T-helper 17 cell (primary cell): ENCODE measurements around the gene CDC42SE1. TPM values are rescaled to one million over a fixed set of nuclear protein-coding genes. Genes with fewer than 3 reads are reported as not detected.
"Not testable (repeated sequence)": the region's sequence is repeated elsewhere in the genome, so short reads cannot be mapped to it uniquely, and the experiment has no call there.

Source experiments
- ATAC-seq: fragments of 150-1000 bp; cut with Tn5 transposase; 2 replicates; pipeline ENCODE4 v1.10.0; 2021; ENCODE audit warnings: mild to moderate bottlenecking, moderate library complexity
- DNase-seq, 3 donors: peaks; one replicate each; pipeline versions ENCODE4 v3.0.0 to v3.0.0-alpha.2; 2020 to 2021
- H3K9me3 ChIP-seq: one replicate; pipeline ENCODE4 v1.7.0; 2013; ENCODE audit warnings: low read length, mild to moderate bottlenecking; ENCODE audit not compliant: control insufficient read depth, poor library complexity, severe bottlenecking
- H3K27ac Mint-ChIP-seq: one replicate; pipeline ENCODE4 v1.8.0; 2022; ENCODE audit warnings: mild to moderate bottlenecking, moderate library complexity, mixed read lengths
- H3K27me3 Mint-ChIP-seq: one replicate; pipeline ENCODE4 v1.8.0; 2022; ENCODE audit warnings: mixed read lengths
- H3K36me3 Mint-ChIP-seq: one replicate; pipeline ENCODE4 v1.8.0; 2022; ENCODE audit warnings: low read depth, mixed read lengths
- H3K4me1 Mint-ChIP-seq: one replicate; pipeline ENCODE4 v1.8.0; 2022; ENCODE audit warnings: mild to moderate bottlenecking, mixed read lengths
- H3K4me3 Mint-ChIP-seq: one replicate; pipeline ENCODE4 v1.8.0; 2022; ENCODE audit warnings: mild to moderate bottlenecking, moderate library complexity, mixed read lengths
- total RNA-seq, 4 donors: library from RNA in 2 of 4; stranded (reverse) in 2 of 4; gene quantifications; one replicate each; pipeline ENCODE4 v1.2.3 and lab custom pipeline; 2022 to 2026

The CDC42SE1 gene
- 100 to 1,000 TPM; 375 to 433 TPM for total RNA-seq
- 866 to 883 reads per million in 2 donors for total RNA-seq (lab: John Stamatoyannopoulos, UW)

DNA sequence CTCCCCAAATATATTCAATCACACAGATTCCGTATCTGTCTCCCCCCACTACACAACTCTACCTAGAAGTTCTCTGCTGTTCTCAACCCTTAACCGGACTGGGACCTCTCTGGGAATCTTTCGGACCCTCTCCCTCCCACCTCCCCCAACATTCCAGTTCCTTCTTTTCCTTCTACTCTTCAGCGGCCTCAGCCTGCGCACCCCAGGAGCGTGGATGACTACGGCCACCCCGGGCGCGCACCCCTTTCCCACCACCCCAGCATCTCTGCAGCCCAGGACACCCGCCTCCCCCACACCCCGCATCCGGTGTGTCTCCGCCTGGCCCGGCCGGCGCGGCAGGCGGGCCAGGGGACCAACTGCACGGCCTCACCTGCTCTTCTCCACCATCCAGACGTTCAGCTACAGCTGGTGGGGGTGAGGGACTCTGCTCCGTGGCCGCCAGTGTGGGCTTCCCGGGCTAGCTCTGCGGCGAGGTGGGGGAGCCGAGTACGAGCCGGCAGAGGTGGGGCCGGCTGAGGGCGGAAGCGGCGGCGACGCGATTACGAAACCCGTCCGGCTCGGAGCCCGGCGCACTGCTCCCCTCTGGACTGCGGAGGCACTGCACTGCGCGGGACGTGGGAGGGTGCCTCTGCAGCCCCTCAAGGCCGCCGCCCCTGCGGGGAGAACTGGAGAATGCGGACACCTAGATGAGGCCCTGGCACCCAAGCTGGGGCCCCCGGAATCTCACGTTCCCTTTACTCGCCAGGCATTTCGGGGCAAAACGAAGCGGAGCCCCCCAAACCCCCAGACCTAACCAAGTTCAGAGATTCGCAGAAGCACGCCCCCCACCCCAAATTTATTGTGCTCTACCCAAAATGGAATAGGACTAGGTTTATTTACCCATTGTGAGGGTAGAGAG lies at the start of gene CDC42SE1:
Gene CDC42SE1 (minus strand): TSS at position 514 of the 898 bp plus-strand sequence. CDS start 3,892 bp downstream, outside the sequence.
- Mint-ChIP-seq H3K4me1 (peaks cover 53% of the 10 kb centered on the region), H3K36me3 (peaks cover 27% of the 10 kb centered on the region), H3K27me3 (no peaks in the 10 kb centered on the region), H3K27ac (peak within 1 kb of the TSS; percentile 99), H3K4me3 (peak within 1 kb of the TSS; percentile 98)
- no peaks in the 10 kb centered on the region for H3K9me3 ChIP-seq
- DNase-seq (peak; percentile 76 to 78 (median 76)), ATAC-seq (peak; percentile 82)

GRCh38 chr1:151108331-151108730 lies 48.9 kb upstream of the CDC42SE1 start:
- H3K9me3 ChIP-seq, result no peaks in the 10 kb centered on the region
- peaks cover 2% of the 10 kb centered on the region for H3K4me1 Mint-ChIP-seq
- ATAC-seq (no peak), DNase-seq (no peak)
- no peaks in the 10 kb centered on the region for H3K36me3 Mint-ChIP-seq
- peak overlapping the region; percentile 27 for H3K27ac Mint-ChIP-seq
- H3K4me3 Mint-ChIP-seq, result no peak overlapping the region
- no peaks in the 10 kb centered on the region for H3K27me3 Mint-ChIP-seq

DNA sequence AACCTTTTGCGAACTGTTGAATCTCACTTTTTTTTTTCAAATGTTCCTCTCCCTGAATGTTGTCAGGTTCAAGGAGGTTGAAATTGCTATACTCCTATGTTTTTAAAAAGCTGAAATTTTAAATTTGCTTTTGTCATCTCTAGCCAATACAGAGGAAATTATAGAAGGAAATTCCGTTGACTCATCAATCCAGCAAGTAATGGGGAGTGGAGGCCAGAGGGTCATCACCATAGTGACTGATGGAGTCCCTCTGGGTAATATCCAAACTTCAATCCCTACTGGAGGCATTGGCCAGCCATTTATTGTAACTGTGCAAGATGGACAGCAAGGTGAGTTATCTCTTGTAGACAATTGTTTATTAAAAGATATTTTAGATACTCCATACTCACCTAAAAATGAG lies 47.5 kb upstream of the CDC42SE1 start:
- Mint-ChIP-seq H3K4me3 (no peak overlapping the region), H3K27me3 (no peaks in the 10 kb centered on the region), H3K4me1 (peaks cover 2% of the 10 kb centered on the region), H3K27ac (no peak overlapping the region), H3K36me3 (no peaks in the 10 kb centered on the region)
- H3K9me3 ChIP-seq, result no peaks in the 10 kb centered on the region
- ATAC-seq (no peak), DNase-seq (no peak)

DNA sequence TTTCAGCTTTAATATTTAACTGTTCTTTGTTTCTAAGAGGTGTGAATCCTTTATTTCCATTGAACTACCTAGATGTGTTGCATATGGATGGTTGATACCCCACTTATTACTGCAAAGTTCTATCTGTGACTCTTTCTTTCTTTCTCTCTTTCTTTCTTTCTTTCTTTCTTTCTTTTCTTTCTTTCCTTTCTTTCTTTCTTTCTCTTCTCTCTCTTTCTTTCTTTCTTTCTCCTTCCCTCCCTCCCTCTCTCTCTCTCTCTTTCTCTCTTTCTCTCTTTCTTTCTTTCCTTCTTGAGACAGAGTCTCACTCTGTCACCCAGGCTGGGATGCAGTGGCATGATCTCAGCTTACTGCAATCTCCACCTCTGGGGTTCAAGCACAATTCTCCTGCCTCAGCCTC lies 45.2 kb upstream of the CDC42SE1 start:
- H3K4me3 Mint-ChIP-seq, result no peak overlapping the region
- no peaks in the 10 kb centered on the region for H3K36me3 Mint-ChIP-seq
- H3K4me1 Mint-ChIP-seq, result peaks cover 2% of the 10 kb centered on the region
- no peak overlapping the region for H3K27ac Mint-ChIP-seq
- DNase-seq (no peak), ATAC-seq (no peak)
- no peaks in the 10 kb centered on the region for H3K9me3 ChIP-seq
- no peaks in the 10 kb centered on the region for H3K27me3 Mint-ChIP-seq

DNA sequence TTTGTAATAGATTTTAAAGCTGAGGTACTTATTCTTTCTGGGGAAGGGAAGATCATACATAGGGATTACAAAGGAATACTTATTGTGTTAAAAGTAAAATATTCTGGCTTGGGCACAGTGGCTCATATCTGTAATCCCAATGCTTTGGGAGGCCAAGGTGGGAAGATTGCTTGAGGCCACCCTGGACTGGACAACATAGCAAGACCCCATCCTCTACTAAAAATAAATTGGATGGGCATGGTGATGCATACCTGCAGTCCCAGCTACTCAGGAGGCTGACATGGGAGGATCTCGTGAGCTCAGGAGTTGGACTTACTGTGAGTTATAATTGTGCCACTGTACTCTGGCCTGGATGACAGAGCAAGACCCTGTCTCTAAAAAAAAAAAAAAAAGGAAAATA lies 38.7 kb upstream of the CDC42SE1 start:
- Mint-ChIP-seq H3K27ac (no peak overlapping the region), H3K27me3 (no peaks in the 10 kb centered on the region), H3K4me3 (no peak overlapping the region), H3K36me3 (peaks cover 2% of the 10 kb centered on the region), H3K4me1 (peaks cover 2% of the 10 kb centered on the region)
- DNase-seq (no peak), ATAC-seq (no peak)
- H3K9me3 ChIP-seq, result no peaks in the 10 kb centered on the region

DNA sequence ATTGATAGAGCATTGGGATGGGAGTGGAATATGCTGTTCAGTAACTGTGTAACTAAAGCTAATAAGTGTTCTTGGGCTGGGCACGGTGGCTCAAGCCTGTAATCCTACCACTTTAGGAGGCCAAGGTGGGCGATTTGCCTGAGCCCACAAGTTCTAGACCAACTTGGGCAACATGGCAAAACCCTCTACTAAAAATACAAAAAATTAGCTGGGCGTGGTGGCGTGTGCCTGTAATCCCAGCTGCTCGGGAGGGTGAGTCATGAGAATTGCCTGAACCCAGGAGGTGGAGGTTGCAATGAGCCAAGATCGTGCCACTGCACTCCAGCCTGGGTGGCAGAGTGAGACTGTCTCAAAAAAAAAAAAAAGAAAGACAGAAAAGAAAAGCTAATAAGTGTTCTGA lies 38.0 kb upstream of the CDC42SE1 start:
- H3K27ac Mint-ChIP-seq, H3K36me3 Mint-ChIP-seq, H3K4me3 Mint-ChIP-seq, ATAC-seq, H3K4me1 Mint-ChIP-seq, H3K27me3 Mint-ChIP-seq, DNase-seq, H3K9me3 ChIP-seq: not testable (repeated sequence)

- no peaks in the 10 kb centered on the region for H3K9me3 ChIP-seq
- Mint-ChIP-seq H3K4me1 (no peaks in the 10 kb centered on the region), H3K27me3 (no peaks in the 10 kb centered on the region), H3K36me3 (no peaks in the 10 kb centered on the region), H3K27ac (no peak overlapping the region), H3K4me3 (no peak overlapping the region)
- ATAC-seq (no peak), DNase-seq (no peak)
These were observed 26.6 kb upstream of the CDC42SE1 start for GRCh38 chr1:151085953-151086559.

- no peak for DNase-seq
- ATAC-seq, result no peak
- Mint-ChIP-seq H3K4me3 (no peak overlapping the region), H3K27me3 (no peaks in the 10 kb centered on the region), H3K27ac (peak overlapping the region; percentile 99), H3K4me1 (peaks cover 21% of the 10 kb centered on the region), H3K36me3 (no peaks in the 10 kb centered on the region)
- no peaks in the 10 kb centered on the region for H3K9me3 ChIP-seq
These were observed 12.8 kb upstream of the CDC42SE1 start for GRCh38 chr1:151072224-151072623.

DNA sequence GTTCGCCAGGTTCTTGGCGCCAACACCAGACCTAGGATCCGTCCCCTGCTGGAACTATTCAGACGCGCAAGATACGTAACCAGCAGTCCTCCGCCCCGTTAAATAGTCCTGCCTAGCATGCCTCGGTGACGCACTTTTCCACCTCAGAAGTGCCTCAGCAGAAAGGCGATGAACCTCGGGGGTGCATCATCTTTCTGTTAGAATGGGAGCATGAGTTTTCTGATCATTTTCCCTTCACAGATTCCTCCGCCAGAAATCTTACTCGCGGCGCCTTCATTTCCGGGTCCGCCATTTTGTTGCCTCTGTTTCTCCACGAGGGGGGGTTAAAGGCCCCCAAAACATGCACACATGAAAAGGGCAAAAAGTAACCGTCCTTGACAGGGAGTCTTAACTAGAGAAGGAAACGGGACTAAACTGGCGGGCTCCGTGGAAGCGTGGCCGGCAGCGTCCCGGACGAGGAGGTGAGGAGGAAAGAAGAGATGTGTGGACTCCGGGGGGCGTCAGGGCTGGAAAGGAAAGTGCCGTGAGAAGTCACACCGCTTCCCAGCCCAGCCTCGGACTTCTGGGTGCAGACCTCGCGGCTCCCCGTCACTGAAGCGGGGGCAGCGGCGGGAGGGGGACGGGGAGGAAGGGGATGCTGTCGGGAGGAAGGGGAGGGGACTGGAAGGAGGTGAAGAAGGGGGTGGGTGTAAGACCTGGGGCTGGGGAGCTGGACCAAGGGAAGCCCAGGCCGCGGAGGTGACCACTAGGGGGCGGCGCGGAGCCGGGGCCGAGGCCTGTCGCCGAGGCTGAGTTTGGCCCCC lies 11.3 kb upstream of the CDC42SE1 start, which contains the start of gene GABPB2:
Gene GABPB2 (plus strand): TSS at position 288 of the 803 bp plus-strand sequence. CDS start 17,429 bp downstream, outside the sequence.
- H3K4me3 Mint-ChIP-seq, result peak within 1 kb of the TSS; percentile 99
- H3K27ac Mint-ChIP-seq, result peak within 1 kb of the TSS; percentile 99
- H3K9me3 ChIP-seq, result no peaks in the 10 kb centered on the region
- DNase-seq, result peak; percentile 75 to 81 (median 78)
- H3K4me1 Mint-ChIP-seq, result peaks cover 21% of the 10 kb centered on the region
- no peaks in the 10 kb centered on the region for H3K27me3 Mint-ChIP-seq
- ATAC-seq, result peak; percentile 83
- no peaks in the 10 kb centered on the region for H3K36me3 Mint-ChIP-seq

DNA sequence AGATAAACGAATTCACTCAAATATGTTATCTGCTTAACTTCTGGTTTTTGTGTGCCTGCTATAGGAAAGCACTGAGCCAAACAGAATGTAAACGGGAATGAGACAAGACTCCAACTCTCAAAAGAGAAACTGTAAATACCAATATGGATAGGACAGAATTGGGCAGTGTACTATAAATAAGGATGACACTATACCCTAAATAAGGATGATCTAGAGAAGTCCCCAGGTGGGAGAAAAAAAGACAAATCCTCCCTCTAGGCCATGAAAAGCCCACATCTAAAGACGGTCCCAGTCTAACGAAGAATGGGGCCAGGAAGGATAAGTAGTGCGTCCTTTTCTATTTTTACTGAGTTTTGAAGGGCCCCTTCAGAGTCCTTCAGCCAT lies 9.7 kb upstream of the CDC42SE1 start:
- peaks cover 22% of the 10 kb centered on the region for H3K4me1 Mint-ChIP-seq
- H3K27me3 Mint-ChIP-seq, result no peaks in the 10 kb centered on the region
- no peak for ATAC-seq
- H3K36me3 Mint-ChIP-seq, result peaks cover 2% of the 10 kb centered on the region
- H3K27ac Mint-ChIP-seq, result peak overlapping the region; percentile 99
- peak overlapping the region; percentile 99 for H3K4me3 Mint-ChIP-seq
- H3K9me3 ChIP-seq, result no peaks in the 10 kb centered on the region
- no peak for DNase-seq

DNA sequence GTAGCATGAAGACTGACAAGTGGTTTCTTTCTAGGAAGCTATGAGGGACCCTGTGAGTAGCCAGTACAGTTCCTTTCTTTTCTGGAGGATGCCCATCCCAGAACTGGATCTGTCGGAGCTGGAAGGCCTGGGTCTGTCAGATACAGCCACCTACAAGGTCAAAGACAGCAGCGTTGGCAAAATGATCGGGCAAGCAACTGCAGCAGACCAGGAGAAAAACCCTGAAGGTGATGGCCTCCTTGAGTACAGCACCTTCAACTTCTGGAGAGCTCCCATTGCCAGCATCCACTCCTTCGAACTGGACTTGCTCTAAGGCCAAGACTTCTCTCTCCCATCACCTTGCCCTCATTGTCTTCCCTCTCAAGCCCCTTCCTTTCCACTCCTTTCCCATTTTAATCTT lies 7.8 kb upstream of the CDC42SE1 start:
- DNase-seq (no peak), ATAC-seq (no peak)
- Mint-ChIP-seq H3K27me3 (no peaks in the 10 kb centered on the region), H3K27ac (peak overlapping the region; percentile 99), H3K36me3 (peaks cover 2% of the 10 kb centered on the region), H3K4me1 (peaks cover 20% of the 10 kb centered on the region), H3K4me3 (no peak overlapping the region)
- no peaks in the 10 kb centered on the region for H3K9me3 ChIP-seq

- H3K36me3 Mint-ChIP-seq, result peaks cover 2% of the 10 kb centered on the region
- DNase-seq (no peak), ATAC-seq (no peak)
- H3K4me1 Mint-ChIP-seq, result peaks cover 18% of the 10 kb centered on the region
- no peak overlapping the region for H3K27ac Mint-ChIP-seq
- no peaks in the 10 kb centered on the region for H3K27me3 Mint-ChIP-seq
- no peaks in the 10 kb centered on the region for H3K9me3 ChIP-seq
- no peak overlapping the region for H3K4me3 Mint-ChIP-seq
These were observed 5.7 kb upstream of the CDC42SE1 start for GRCh38 chr1:151065089-151065645.
